ENCODE measurements around the gene POU3F1.
A peak's percentile ranks its signal among the peaks of the same experiment; 100 is the strongest.

POU3F1 gene

GRCh38 chr1:38004284-38005108, 42.1 kb downstream of the POU3F1 start:
- H3K27ac ChIP-seq, result peak overlapping the region; percentile 82
- ChIA-PET POLR2A (ENCODE audit: low non-redundant PET) (no interaction called here), CTCF (no interaction called here)
- no peak for DNase-seq (ENCODE audit: low spot score)
- TF ChIP-seq, protein P1, sequence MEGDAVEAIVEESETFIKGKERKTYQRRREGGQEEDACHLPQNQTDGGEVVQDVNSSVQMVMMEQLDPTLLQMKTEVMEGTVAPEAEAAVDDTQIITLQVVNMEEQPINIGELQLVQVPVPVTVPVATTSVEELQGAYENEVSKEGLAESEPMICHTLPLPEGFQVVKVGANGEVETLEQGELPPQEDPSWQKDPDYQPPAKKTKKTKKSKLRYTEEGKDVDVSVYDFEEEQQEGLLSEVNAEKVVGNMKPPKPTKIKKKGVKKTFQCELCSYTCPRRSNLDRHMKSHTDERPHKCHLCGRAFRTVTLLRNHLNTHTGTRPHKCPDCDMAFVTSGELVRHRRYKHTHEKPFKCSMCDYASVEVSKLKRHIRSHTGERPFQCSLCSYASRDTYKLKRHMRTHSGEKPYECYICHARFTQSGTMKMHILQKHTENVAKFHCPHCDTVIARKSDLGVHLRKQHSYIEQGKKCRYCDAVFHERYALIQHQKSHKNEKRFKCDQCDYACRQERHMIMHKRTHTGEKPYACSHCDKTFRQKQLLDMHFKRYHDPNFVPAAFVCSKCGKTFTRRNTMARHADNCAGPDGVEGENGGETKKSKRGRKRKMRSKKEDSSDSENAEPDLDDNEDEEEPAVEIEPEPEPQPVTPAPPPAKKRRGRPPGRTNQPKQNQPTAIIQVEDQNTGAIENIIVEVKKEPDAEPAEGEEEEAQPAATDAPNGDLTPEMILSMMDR (conservative IDR thresholded peaks at IDR 0.05; ENCODE audit: low read depth), result no peak

- ChIA-PET POLR2A (ENCODE audit: low non-redundant PET) (no interaction called here), CTCF (no interaction called here)
- peak overlapping the region; percentile 82 for H3K27ac ChIP-seq
- TF ChIP-seq, protein P1 (conservative IDR thresholded peaks at IDR 0.05; ENCODE audit: low read depth), result no peak
- DNase-seq (ENCODE audit: low spot score), result no peak
Observed at GRCh38 chr1:38003261-38004250, 43.0 kb downstream of the POU3F1 start.

GRCh38 chr1:38000529-38001455, 45.8 kb downstream of the POU3F1 start:
- peak; percentile 55 for DNase-seq (ENCODE audit: low spot score)
- ChIA-PET POLR2A (ENCODE audit: low non-redundant PET) (no interaction called here), CTCF (interaction anchor here (0.6 kb wide), 1 partner anchor 11 kb away, joined by 3 read pairs; the partner anchor contains the start of gene SF3A3)
- TF ChIP-seq, protein P1 (conservative IDR thresholded peaks at IDR 0.05; ENCODE audit: low read depth), result no peak
- peak overlapping the region; percentile 94 for H3K27ac ChIP-seq

GRCh38 chr1:38000233-38000528, 46.4 kb downstream of the POU3F1 start:
- CTCF ChIA-PET, result interaction anchor here (0.6 kb wide), 1 partner anchor 11 kb away, joined by 3 read pairs; the partner anchor contains the start of gene SF3A3
- TF ChIP-seq, protein P1 (conservative IDR thresholded peaks at IDR 0.05; ENCODE audit: low read depth), result no peak
- no peak for DNase-seq (ENCODE audit: low spot score)
- POLR2A ChIA-PET (ENCODE audit: low non-redundant PET), result no interaction called here
- peak overlapping the region; percentile 94 for H3K27ac ChIP-seq

GRCh38 chr1:37999430-38000232, 47.0 kb downstream of the POU3F1 start:
- peak overlapping the region; percentile 94 for H3K27ac ChIP-seq
- TF ChIP-seq, protein P1 (conservative IDR thresholded peaks at IDR 0.05; ENCODE audit: low read depth), result no peak
- POLR2A ChIA-PET (ENCODE audit: low non-redundant PET), result no interaction called here
- no peak for DNase-seq (ENCODE audit: low spot score)
- CTCF ChIA-PET, result interaction anchor here (0.6 to 0.7 kb wide), 2 partner anchors 10 to 242 kb away, joined by 3 read pairs; partner anchors contain the start of gene SF3A3
